K562 (cell line): ENCODE data around the gene TALDO1. TPM values are rescaled to one million over a fixed set of nuclear protein-coding genes. Genes with fewer than 3 reads are reported as not detected.

ENCODE experiments used
- ATAC-seq: fragments of 200-7000 bp; cut with Tn5 transposase; 3 replicates; pipeline ENCODE4 v1.9.1; 2020; ENCODE audit warnings: moderate library complexity
- BruUV-seq: library from RNA; stranded (reverse); fragments of 400-500 nt; replicated peaks from 2 replicates; lab custom pipeline; 2021; lab: Mats Ljungman, UMichigan
- CTCF ChIA-PET: fragments of 300-600 bp; formaldehyde crosslinking; extraction: SDS; loops from one replicate; lab custom pipeline; 2021; ENCODE audit warnings: low intra/inter-chr PET ratio; lab: Yijun Ruan, JAX
- POLR2A ChIA-PET: fragments of 300-600, 350-650 bp; sonication (Branson Sonifier 250); formaldehyde crosslinking; extraction: SDS; loops from one replicate; lab custom pipeline; 2021; ENCODE audit warnings: antibody characterized with exemption, inconsistent platforms; lab: Yijun Ruan, JAX
- DNase-seq, 4 experiments: peaks; one replicate each; pipeline versions ENCODE4 v3.0.0 to v3.0.0-alpha.2; 2011 to 2018; ENCODE audit warnings: low spot score in 3 of 4, mixed read lengths in 3 of 4; ENCODE audit errors: extremely low read depth in 1 of 4
- FAIRE-seq: peaks from 2 replicates; lab custom pipeline; 2011; peaks lifted over from hg19 to GRCh38; lab: Jason Lieb, UNC
- H2AFZ ChIP-seq: 2 replicates; pipeline ENCODE4 v1.6.0; 2011; ENCODE audit warnings: low read depth, low read length, control low read depth, inconsistent platforms
- H3K27ac ChIP-seq: fragments of 200-600 bp; 3 replicates; pipeline ENCODE4 v1.8.0; 2011; ENCODE audit warnings: low read depth, mild to moderate bottlenecking, control low read depth, inconsistent platforms, low read length, moderate library complexity, mixed read lengths; ENCODE audit errors: extremely low read depth
- H3K27me3 ChIP-seq, 2 experiments: fragments of 300-600 bp in 1 of 2; 2 replicates in 1 of 2; 3 replicates in 1 of 2; pipeline versions ENCODE4 v1.6.0 to v1.8.0; 2011; ENCODE audit warnings: inconsistent platforms in 2 of 2, low read length in 2 of 2, mild to moderate bottlenecking in 1 of 2, mixed read lengths in 1 of 2, moderate library complexity in 1 of 2; ENCODE audit not compliant: control insufficient read depth in 2 of 2, insufficient read depth in 2 of 2
- H3K36me3 ChIP-seq: fragments of 300-600 bp; 3 replicates; pipeline ENCODE4 v1.8.0; 2011; ENCODE audit warnings: mild to moderate bottlenecking, low read length, inconsistent platforms; ENCODE audit not compliant: control insufficient read depth, insufficient read depth
- H3K4me1 ChIP-seq, 2 experiments: fragments of 200-600 bp in 1 of 2; replicated peaks in 1 of 2; 2 replicates in 1 of 2; 3 replicates in 1 of 2; pipeline versions ENCODE4 v1.5.1 to v1.8.0; 2011; ENCODE audit warnings: inconsistent platforms in 2 of 2, low read length in 2 of 2, mild to moderate bottlenecking in 1 of 2, mixed read lengths in 1 of 2, moderate library complexity in 1 of 2; ENCODE audit not compliant: control insufficient read depth in 2 of 2, insufficient read depth in 2 of 2
- H3K4me2 ChIP-seq: 2 replicates; pipeline ENCODE4 v1.6.1; 2011; ENCODE audit warnings: low read length, control low read depth, inconsistent platforms, mixed read lengths; ENCODE audit not compliant: insufficient read depth
- H3K4me3 ChIP-seq: fragments of 200-600 bp; sonication (generic), shearing (Covaris generic); 2 replicates; pipeline ENCODE4 v1.5.1; 2016; ENCODE audit warnings: control low read depth, inconsistent platforms
- H3K79me2 ChIP-seq: fragments of 200-600 bp; 3 replicates; pipeline ENCODE4 v1.8.0; 2011; ENCODE audit warnings: low read length, inconsistent platforms; ENCODE audit not compliant: control insufficient read depth, insufficient read depth
- H3K9ac ChIP-seq, 2 experiments: 2 replicates each; pipeline versions ENCODE4 v1.6.0 to v1.6.1; 2011; ENCODE audit warnings: low read depth in 2 of 2, low read length in 2 of 2, control low read depth in 1 of 2, inconsistent platforms in 1 of 2, mild to moderate bottlenecking in 1 of 2, mixed read lengths in 1 of 2; ENCODE audit not compliant: insufficient read depth in 1 of 2
- H3K9me1 ChIP-seq: one replicate; pipeline ENCODE4 v1.6.0; 2011; ENCODE audit warnings: inconsistent platforms, mild to moderate bottlenecking, low read length, moderate library complexity; ENCODE audit not compliant: control insufficient read depth, insufficient read depth
- H3K9me3 ChIP-seq: replicated peaks from 2 replicates; pipeline ENCODE4 v1.5.1; 2011; ENCODE audit warnings: low read depth, low read length, inconsistent platforms; ENCODE audit not compliant: control insufficient read depth, insufficient read depth
- H4K20me1 ChIP-seq: replicated peaks from 2 replicates; pipeline ENCODE4 v1.6.1; 2011; ENCODE audit warnings: low read length, inconsistent platforms, mixed read lengths; ENCODE audit not compliant: control insufficient read depth, insufficient read depth
- NEUROD1 ChIP-seq: fragments of 150-350 bp; IDR thresholded peaks from 2 replicates; pipeline ENCODE4 v1.6.1; 2014; ENCODE audit warnings: borderline replicate concordance, low read length, low read depth; ENCODE audit not compliant: partially characterized antibody
- POLR2G ChIP-seq: fragments of 200-400 bp; formaldehyde crosslinking; IDR thresholded peaks from 2 replicates; pipeline ENCODE4 v1.6.1; 2017; ENCODE audit warnings: low read depth, mild to moderate bottlenecking, antibody characterized with exemption, low read length, moderate library complexity
- RBFOX2 ChIP-seq: fragments of 200-400 bp; formaldehyde crosslinking; IDR thresholded peaks from 2 replicates; pipeline ENCODE4 v1.6.1; 2017; ENCODE audit warnings: low read depth, mild to moderate bottlenecking, low read length, moderate library complexity
- WGBS: fragments of 100-300 bp; shearing (Covaris generic); methylation state at CpG from one replicate; pipeline ENCODE4 v1.1.6; 2016; ENCODE audit warnings: low coverage, mixed read lengths; ENCODE audit not compliant: insufficient coverage; ENCODE audit errors: missing lambda C conversion rate; 5-methylcytosine and 5-hydroxymethylcytosine counted together
- in situ Hi-C: fragments of 300-500 bp; cut with MboI; formaldehyde crosslinking; loops from 4 replicates; pipeline ENCODE4 v1.15.0; 2018; ENCODE audit warnings: inconsistent platforms, mixed read lengths
- intact Hi-C: fragments of 100-400 bp; cut with micrococcal nuclease; formaldehyde crosslinking; loops from 2 replicates; pipeline ENCODE4 v1.14.2; 2022
- polyA plus RNA-seq, 8 experiments: library from polyadenylated mRNA; depleted of rRNA in 4 of 8; stranded (reverse) in 5 of 8; unstranded in 3 of 8; fragments of >200 nt; fragmentation: Nextera tagmentation in 2 of 8; fragmentation: Illumina TruSeq in 1 of 8; extraction: Ambion mirVana in 2 of 8; extraction: Trizol in 1 of 8; gene quantifications; 2 replicates each; pipeline versions ENCODE4 v1.2.1 to v1.2.3, GENCODE V29; 2011 to 2014; ENCODE audit warnings: inconsistent platforms in 1 of 8, missing spikeins in 1 of 8
- total RNA-seq, 7 experiments: library from RNA; depleted of rRNA in 6 of 7; stranded (reverse); fragments of >200 nt in 6 of 7; fragmentation: Illumina TruSeq in 2 of 7; extraction: Trizol in 2 of 7; gene quantifications; 2 replicates each; pipeline versions ENCODE4 v1.2.1 to v1.2.3, GENCODE V29; 2011 to 2021; ENCODE audit warnings: low replicate concordance in 1 of 7

The TALDO1 gene
- total and polyA plus RNA-seq, 9 of the 15 experiments (the other 6 are each of a cell fraction or from before 2014, with no cell fraction given) = 260 to 541 (median 441) TPM

DNA sequence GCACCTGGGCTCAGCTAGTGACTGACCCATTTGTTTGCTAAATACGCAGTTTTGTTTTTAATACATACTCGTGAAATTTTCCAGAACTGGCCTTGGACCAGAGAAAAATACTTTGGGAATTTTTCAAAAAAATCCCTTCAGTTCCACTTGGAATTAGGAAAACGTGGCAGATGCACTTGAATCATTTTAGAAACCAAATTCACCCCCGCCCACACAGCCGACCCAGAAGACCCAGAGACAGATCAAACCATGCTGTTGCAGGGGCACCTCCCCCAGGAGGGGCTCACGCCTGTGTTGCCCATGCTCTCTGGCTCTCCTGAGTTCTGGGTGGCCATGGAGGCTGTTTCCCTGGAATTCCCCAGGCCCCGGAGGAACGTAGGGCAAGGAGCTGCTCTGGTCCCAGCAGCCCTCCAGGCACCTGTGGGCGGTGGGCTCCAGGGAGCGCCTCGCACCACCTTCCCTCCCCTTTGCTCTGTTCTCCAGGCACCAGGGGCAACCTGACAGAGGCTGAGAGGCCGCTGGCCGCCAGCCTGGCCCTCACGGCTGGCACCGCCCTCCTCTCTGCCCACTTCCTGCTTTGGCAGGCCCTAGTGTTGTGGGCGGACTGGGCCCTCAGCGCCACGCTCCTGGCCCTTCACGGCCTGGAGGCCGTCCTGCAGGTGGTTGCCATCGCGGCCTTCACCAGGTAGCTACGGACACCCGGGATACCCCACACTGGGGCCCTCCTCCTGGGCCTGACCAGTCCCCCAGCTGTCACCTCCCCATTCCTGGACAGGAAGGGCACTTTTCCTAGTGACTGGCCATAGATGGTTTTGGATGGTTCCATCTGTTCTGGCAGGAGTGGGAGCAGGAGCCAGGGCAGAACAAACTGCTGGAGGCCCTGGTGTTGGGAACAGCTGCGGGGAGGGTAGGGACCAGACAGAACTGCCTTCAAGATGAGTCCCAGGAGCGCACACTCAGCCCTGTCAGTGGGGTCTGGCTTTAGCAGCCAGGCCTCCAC is 44.5 kb upstream of the TALDO1 start:
- POLR2A ChIA-PET = interaction anchor here (0.6 to 1.0 kb wide), 5 partner anchors 7 to 122 kb away, joined by 3 to 5 read pairs (median 3); partner anchors contain the start of genes DEAF1 and TMEM80
- TF ChIP-seq NEUROD1 (no peak), POLR2G (0 out of 2 replicates have a peak, but pooled peaks have one; percentile 30), RBFOX2 (0 out of 2 replicates have a peak, but pooled peaks have one; percentile 33)
- TF ChIP-seq, all 486 proteins: peak for 2
- CTCF ChIA-PET = no interaction called here

More for the DNA sequence above, 44.5 kb upstream of the TALDO1 start:
- H3K4me2 ChIP-seq = no peak overlapping the region
- no peaks in the 10 kb centered on the region for H3K9me1 ChIP-seq
- H3K27me3 ChIP-seq = no peaks in the 10 kb centered on the region
- FAIRE-seq (no peak), ATAC-seq (no peak), DNase-seq (no peak)
- H3K36me3 ChIP-seq = peaks cover 9% of the 10 kb centered on the region; the same call in 1 of the 3 replicates
- no peaks in the 10 kb centered on the region for H3K9me3 ChIP-seq
- intact Hi-C loops (no loop called here), in situ Hi-C loops (no loop called here)
- H3K9ac ChIP-seq = peak overlapping the region in 1 of 2 experiments; percentile 68; a peak in 2 of 4 replicates
- 82% methylated on average over 22 of the region's 26 CpGs for WGBS
- no peak overlapping the region for H2AFZ ChIP-seq
- H3K4me1 ChIP-seq = peaks cover 12 to 58% of the 10 kb centered on the region in 2 experiments
- H3K79me2 ChIP-seq = peaks cover 4% of the 10 kb centered on the region; the same call in 2 of the 3 replicates
- no peak overlapping the region for H3K27ac ChIP-seq
- H3K4me3 ChIP-seq = no peak overlapping the region
- no TSS peak for BruUV-seq
- no peaks in the 10 kb centered on the region for H4K20me1 ChIP-seq
